Measurements from ENCODE around the gene CEMIP. TPM values are rescaled to one million over a fixed set of nuclear protein-coding genes. Genes with fewer than 3 reads are reported as not detected.

CEMIP gene
- total RNA-seq (2021; ENCODE audit: unreplicated experiment): 3.5 TPM
- 4.1 and 4.6 TPM in 2 replicates for polyA plus RNA-seq (2012)
- Bru-seq, nascent RNA: percentile 36 among the genes with signal in this experiment
- percentile 32 among the genes with signal in this experiment for BruChase-seq, experiment 1, labeled RNA remaining after a 6-hour chase
- percentile 38 among the genes with signal in this experiment for BruChase-seq, experiment 2, labeled RNA remaining after a 2-hour chase
- long read RNA-seq, full-length matches to known transcripts: 1 of 7 reads
- long read RNA-seq, partial matches to known transcripts: 3 of 7 reads
- long read RNA-seq, other reads (novel, unspliced or antisense): 3 of 7 reads

GRCh38 chr15:80778964-80779657, at the start of gene CEMIP:
TSS of gene CEMIP (plus strand) at chr15:80779370. CDS start at chr15:80873880, 94,510 bp downstream.
- ChIA-PET CTCF (interaction anchor here (0.6 to 6.0 kb wide), 10 partner anchors 10 to 487 kb away, joined by 3 to 136 read pairs (median 3); no protein-coding TSS in a partner anchor), POLR2A (interaction anchor here (1.6 kb wide), 1 partner anchor 211 kb away, joined by 3 read pairs; no protein-coding TSS in a partner anchor), RAD21 (ENCODE audit: low non-redundant PET in 1 of 2, low total read pairs in 2 of 2, uncharacterized antibody in 2 of 2, unreplicated experiment in 2 of 2) (interaction anchor here (0.7 to 1.3 kb wide), 8 partner anchors 63 to 319 kb away, joined by 3 to 7 read pairs (median 3); no protein-coding TSS in a partner anchor)
- peak; percentile 33 for DNase-seq (ENCODE audit: low read depth, low spot score)
- Histone ChIP-seq H3K27ac (ENCODE audit: low read depth, low read length) (peak within 1 kb of the TSS; percentile 47; the same call in 1 of the 2 replicates), H3K4me1 (ENCODE audit: control insufficient read depth in 1 of 2, insufficient read depth in 2 of 2, low read length in 2 of 2) (peaks cover 4 to 19% of the 10 kb centered on the region in 2 experiments; a peak in 2 of 4 replicates), H3K4me3 (replicated peaks in 1 of 2; ENCODE audit: low read depth in 1 of 2, low read length in 2 of 2) (peak within 1 kb of the TSS; percentile 50 to 62), H3K9me3 (ENCODE audit: control insufficient read depth in 1 of 2, insufficient read depth in 1 of 2, low read depth in 1 of 2, low read length in 2 of 2) (no peaks in the 10 kb centered on the region), H3K9ac (ENCODE audit: low read length) (peak within 1 kb of the TSS; percentile 40), H3K9me2 (ENCODE audit: insufficient read depth) (no peaks in the 10 kb centered on the region), H3K79me2 (ENCODE audit: insufficient read depth, low read length) (no peaks in the 10 kb centered on the region), H2AFZ (ENCODE audit: low read depth, low read length, poor library complexity, severe bottlenecking) (peak within 1 kb of the TSS; percentile 64), H3K4me2 (ENCODE audit: low read length) (peak within 1 kb of the TSS; percentile 80), H3K36me3 (ENCODE audit: control insufficient read depth in 1 of 2, insufficient read depth in 2 of 2, low read length in 2 of 2) (no peaks in the 10 kb centered on the region), H3K27me3 (ENCODE audit: insufficient read depth, low read length) (no peaks in the 10 kb centered on the region), H4K20me1 (ENCODE audit: insufficient read depth) (no peaks in the 10 kb centered on the region)
- TF ChIP-seq YY1 (IDR thresholded peaks at IDR 0.05; ENCODE audit: extremely low read depth, insufficient replicate concordance, low read depth, low read length) (peak; percentile 42), ZFX (IDR thresholded peaks at IDR 0.05) (no peak), EGR1 (IDR thresholded peaks at IDR 0.05; ENCODE audit: low read depth) (peak; percentile 64), EZH2 (IDR thresholded peaks at IDR 0.05) (no peak), SP1 (IDR thresholded peaks at IDR 0.05; ENCODE audit: low read depth) (no peak), POLR2AphosphoS5 (IDR thresholded peaks at IDR 0.05; ENCODE audit: low read depth, low read length) (no peak), CBX3 (IDR thresholded peaks at IDR 0.05; ENCODE audit: low read depth) (no peak; the same call in 1 of the 2 replicates), RAD21 (IDR thresholded peaks at IDR 0.05; ENCODE audit: low read depth) (peak; percentile 93), SRF (IDR thresholded peaks at IDR 0.05; ENCODE audit: low read depth) (no peak), ZBTB33 (IDR thresholded peaks at IDR 0.05; ENCODE audit: extremely low read depth, insufficient replicate concordance, low read length) (no peak), EZH2phosphoT487 (IDR thresholded peaks at IDR 0.05; ENCODE audit: borderline replicate concordance) (no peak)
- TF ChIP-seq, protein P1, sequence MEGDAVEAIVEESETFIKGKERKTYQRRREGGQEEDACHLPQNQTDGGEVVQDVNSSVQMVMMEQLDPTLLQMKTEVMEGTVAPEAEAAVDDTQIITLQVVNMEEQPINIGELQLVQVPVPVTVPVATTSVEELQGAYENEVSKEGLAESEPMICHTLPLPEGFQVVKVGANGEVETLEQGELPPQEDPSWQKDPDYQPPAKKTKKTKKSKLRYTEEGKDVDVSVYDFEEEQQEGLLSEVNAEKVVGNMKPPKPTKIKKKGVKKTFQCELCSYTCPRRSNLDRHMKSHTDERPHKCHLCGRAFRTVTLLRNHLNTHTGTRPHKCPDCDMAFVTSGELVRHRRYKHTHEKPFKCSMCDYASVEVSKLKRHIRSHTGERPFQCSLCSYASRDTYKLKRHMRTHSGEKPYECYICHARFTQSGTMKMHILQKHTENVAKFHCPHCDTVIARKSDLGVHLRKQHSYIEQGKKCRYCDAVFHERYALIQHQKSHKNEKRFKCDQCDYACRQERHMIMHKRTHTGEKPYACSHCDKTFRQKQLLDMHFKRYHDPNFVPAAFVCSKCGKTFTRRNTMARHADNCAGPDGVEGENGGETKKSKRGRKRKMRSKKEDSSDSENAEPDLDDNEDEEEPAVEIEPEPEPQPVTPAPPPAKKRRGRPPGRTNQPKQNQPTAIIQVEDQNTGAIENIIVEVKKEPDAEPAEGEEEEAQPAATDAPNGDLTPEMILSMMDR (IDR thresholded peaks at IDR 0.05 in 2 of 3, conservative IDR thresholded peaks at IDR 0.05 in 1 of 3; ENCODE audit: borderline replicate concordance in 1 of 3, insufficient read depth in 1 of 3, low read depth in 2 of 3, low read length in 2 of 3): peak; percentile 76 to 97 (median 88)
- intact Hi-C loops (cut with micrococcal nuclease): loop anchor here (1.0 to 10.0 kb wide), 5 partner anchors 119 to 534 kb away; no protein-coding TSS in a partner anchor
- ATAC-seq: peak; percentile 95
- no TSS peak for BruUV-seq (replicated peaks)

All from HCT116 (cell line).